GM18861 (cell line): ENCODE data around the gene KRT80.

Experiments
- ATAC-seq: cut with Tn5 transposase; IDR thresholded peaks from one replicate; pipeline ENCODE4 v1.9.1; 2021; ENCODE audit not compliant: unreplicated experiment

The KRT80 gene

GRCh38 chr12:52141875-52142274 is 49.9 kb downstream of the KRT80 start:
- no peak for ATAC-seq

- no peak for ATAC-seq
Measured at GRCh38 chr12:52141306-52141705, 50.5 kb downstream of the KRT80 start.

GRCh38 chr12:52139579-52140062 is 52.2 kb downstream of the KRT80 start:
- no peak for ATAC-seq

GRCh38 chr12:52139147-52139546 is 52.7 kb downstream of the KRT80 start:
- no peak for ATAC-seq

GRCh38 chr12:52137746-52138145 is 54.1 kb downstream of the KRT80 start:
- no peak for ATAC-seq

- no peak for ATAC-seq
Measured at GRCh38 chr12:52132754-52133161, 59.1 kb downstream of the KRT80 start.

GRCh38 chr12:52130711-52131110 is 61.1 kb downstream of the KRT80 start:
- ATAC-seq: no peak

GRCh38 chr12:52127683-52128450 is 63.9 kb downstream of the KRT80 start:
- ATAC-seq: no peak

GRCh38 chr12:52126605-52127578 is 64.9 kb downstream of the KRT80 start:
- ATAC-seq: no peak

GRCh38 chr12:52126050-52126604 is 65.7 kb downstream of the KRT80 start:
- no peak for ATAC-seq

- no peak for ATAC-seq
Measured at GRCh38 chr12:52125476-52125900, 66.3 kb downstream of the KRT80 start.

GRCh38 chr12:52123487-52124186 is 68.2 kb downstream of the KRT80 start:
- ATAC-seq: no peak

- no peak for ATAC-seq
Measured at GRCh38 chr12:52122904-52123303, 68.9 kb downstream of the KRT80 start.

GRCh38 chr12:52122540-52122871 is 69.3 kb downstream of the KRT80 start:
- no peak for ATAC-seq

- ATAC-seq: no peak
Measured at GRCh38 chr12:52121824-52122539, 69.8 kb downstream of the KRT80 start.

- no peak for ATAC-seq
Measured at GRCh38 chr12:52120951-52121823, 70.6 kb downstream of the KRT80 start.

- no peak for ATAC-seq
Measured at GRCh38 chr12:52119398-52120254, 72.2 kb downstream of the KRT80 start.
